ENCODE data around the gene LCN9.

The LCN9 gene

GRCh38 chr9:135662758-135663450 is at the start of gene LCN9:
TSS of gene LCN9 (plus strand) at chr9:135663309. CDS start at chr9:135663322, 13 bp downstream.
- ATAC-seq = no peak
- Mint-ChIP-seq H3K4me3 (no peak within 1 kb of the TSS), H3K27ac (no peak within 1 kb of the TSS), H3K36me3 (no peaks in the 10 kb centered on the region), H3K9me3 (no peaks in the 10 kb centered on the region), H3K4me1 (no peaks in the 10 kb centered on the region)
- DNase-seq (ENCODE audit: low spot score in 2 of 2) = no peak

- Mint-ChIP-seq H3K4me3 (no peak overlapping the region), H3K36me3 (peaks cover 5% of the 10 kb centered on the region), H3K27ac (no peak overlapping the region), H3K4me1 (no peaks in the 10 kb centered on the region), H3K9me3 (no peaks in the 10 kb centered on the region)
- ATAC-seq = no peak
- DNase-seq (ENCODE audit: low spot score in 2 of 2) = no peak
Observed at GRCh38 chr9:135613946-135614805, 48.9 kb upstream of the LCN9 start.

GRCh38 chr9:135614821-135615665 is 48.1 kb upstream of the LCN9 start:
- peak; percentile 5 for ATAC-seq
- peaks cover 5% of the 10 kb centered on the region for H3K36me3 Mint-ChIP-seq
- no peaks in the 10 kb centered on the region for H3K9me3 Mint-ChIP-seq
- H3K4me1 Mint-ChIP-seq = no peaks in the 10 kb centered on the region
- DNase-seq (ENCODE audit: low spot score in 2 of 2) = no peak
- no peak overlapping the region for H3K27ac Mint-ChIP-seq
- no peak overlapping the region for H3K4me3 Mint-ChIP-seq

GRCh38 chr9:135615666-135616618 is 47.2 kb upstream of the LCN9 start:
- H3K9me3 Mint-ChIP-seq = no peaks in the 10 kb centered on the region
- no peak for ATAC-seq
- no peak overlapping the region for H3K4me3 Mint-ChIP-seq
- H3K27ac Mint-ChIP-seq = no peak overlapping the region
- H3K4me1 Mint-ChIP-seq = no peaks in the 10 kb centered on the region
- peaks cover 5% of the 10 kb centered on the region for H3K36me3 Mint-ChIP-seq
- no peak for DNase-seq (ENCODE audit: low spot score in 2 of 2)

- DNase-seq (ENCODE audit: low spot score in 2 of 2) (no peak), ATAC-seq (no peak)
- Mint-ChIP-seq H3K4me1 (no peaks in the 10 kb centered on the region), H3K4me3 (no peak overlapping the region), H3K9me3 (no peaks in the 10 kb centered on the region), H3K27ac (no peak overlapping the region), H3K36me3 (peaks cover under 1% of the 10 kb centered on the region)
Observed at GRCh38 chr9:135616619-135617537, 46.2 kb upstream of the LCN9 start.

GRCh38 chr9:135617538-135617900 is 45.6 kb upstream of the LCN9 start:
- no peak overlapping the region for H3K27ac Mint-ChIP-seq
- H3K4me1 Mint-ChIP-seq = no peaks in the 10 kb centered on the region
- H3K4me3 Mint-ChIP-seq = no peak overlapping the region
- no peak for ATAC-seq
- no peaks in the 10 kb centered on the region for H3K9me3 Mint-ChIP-seq
- no peaks in the 10 kb centered on the region for H3K36me3 Mint-ChIP-seq
- DNase-seq (ENCODE audit: low spot score in 2 of 2) = no peak

GRCh38 chr9:135617991-135618411 is 45.1 kb upstream of the LCN9 start:
- no peak overlapping the region for H3K4me3 Mint-ChIP-seq
- H3K4me1 Mint-ChIP-seq = no peaks in the 10 kb centered on the region
- H3K36me3 Mint-ChIP-seq = no peaks in the 10 kb centered on the region
- H3K9me3 Mint-ChIP-seq = no peaks in the 10 kb centered on the region
- no peak overlapping the region for H3K27ac Mint-ChIP-seq
- no peak for ATAC-seq
- no peak for DNase-seq (ENCODE audit: low spot score in 2 of 2)

- H3K36me3 Mint-ChIP-seq = no peaks in the 10 kb centered on the region
- no peaks in the 10 kb centered on the region for H3K9me3 Mint-ChIP-seq
- DNase-seq (ENCODE audit: low spot score in 2 of 2) = no peak
- no peak overlapping the region for H3K27ac Mint-ChIP-seq
- ATAC-seq = no peak
- H3K4me3 Mint-ChIP-seq = no peak overlapping the region
- H3K4me1 Mint-ChIP-seq = no peaks in the 10 kb centered on the region
Observed at GRCh38 chr9:135618866-135619598, 44.1 kb upstream of the LCN9 start.

GRCh38 chr9:135619599-135619886 is 43.6 kb upstream of the LCN9 start:
- H3K4me3 Mint-ChIP-seq = no peak overlapping the region
- H3K9me3 Mint-ChIP-seq = no peaks in the 10 kb centered on the region
- ATAC-seq (no peak), DNase-seq (ENCODE audit: low spot score in 2 of 2) (no peak)
- H3K27ac Mint-ChIP-seq = no peak overlapping the region
- H3K36me3 Mint-ChIP-seq = no peaks in the 10 kb centered on the region
- H3K4me1 Mint-ChIP-seq = no peaks in the 10 kb centered on the region

GRCh38 chr9:135620558-135620957 is 42.6 kb upstream of the LCN9 start:
- no peak for ATAC-seq
- no peaks in the 10 kb centered on the region for H3K4me1 Mint-ChIP-seq
- H3K4me3 Mint-ChIP-seq = no peak overlapping the region
- H3K9me3 Mint-ChIP-seq = no peaks in the 10 kb centered on the region
- no peak for DNase-seq (ENCODE audit: low spot score in 2 of 2)
- no peaks in the 10 kb centered on the region for H3K36me3 Mint-ChIP-seq
- H3K27ac Mint-ChIP-seq = no peak overlapping the region

GRCh38 chr9:135622415-135623020 is 40.6 kb upstream of the LCN9 start:
- Mint-ChIP-seq H3K36me3 (no peaks in the 10 kb centered on the region), H3K4me3 (no peak overlapping the region), H3K27ac (no peak overlapping the region), H3K4me1 (no peaks in the 10 kb centered on the region), H3K9me3 (peaks cover 3% of the 10 kb centered on the region)
- DNase-seq (ENCODE audit: low spot score in 2 of 2) (no peak), ATAC-seq (no peak)

GRCh38 chr9:135624282-135624681 is 38.8 kb upstream of the LCN9 start:
- no peak for ATAC-seq
- H3K27ac Mint-ChIP-seq = no peak overlapping the region
- H3K4me3 Mint-ChIP-seq = no peak overlapping the region
- no peak for DNase-seq (ENCODE audit: low spot score in 2 of 2)
- peaks cover 7% of the 10 kb centered on the region for H3K9me3 Mint-ChIP-seq
- no peaks in the 10 kb centered on the region for H3K36me3 Mint-ChIP-seq
- H3K4me1 Mint-ChIP-seq = no peaks in the 10 kb centered on the region

- Mint-ChIP-seq H3K36me3 (no peaks in the 10 kb centered on the region), H3K4me3 (no peak overlapping the region), H3K9me3 (peaks cover 5% of the 10 kb centered on the region), H3K4me1 (no peaks in the 10 kb centered on the region), H3K27ac (no peak overlapping the region)
- DNase-seq (ENCODE audit: low spot score in 2 of 2) = no peak
- ATAC-seq = no peak
Observed at GRCh38 chr9:135632841-135633240, 30.3 kb upstream of the LCN9 start.
